Heart right ventricle (tissue), 16 donors: ENCODE results near the gene WFDC10A. TPM values are rescaled to one million over a fixed set of nuclear protein-coding genes. Genes with fewer than 3 reads are reported as not detected.
"Not testable (repeated sequence)": the region's sequence is repeated elsewhere in the genome, so short reads cannot be mapped to it uniquely, and the experiment has no call there.

Experiments
- ATAC-seq, 8 donors: fragments of 200-7000 bp; cut with Tn5 transposase; one replicate each; pipeline ENCODE4 v1.9.1; 2020; ENCODE audit warnings: mild to moderate bottlenecking in 8 of 8, moderate library complexity in 8 of 8, moderate number of reproducible peaks in 1 of 8
- DNase-seq, 2 donors: peaks; one replicate each; pipeline ENCODE4 v3.0.0-alpha.2; 2020
- H3K27ac ChIP-seq, 10 donors: fragments of 200-600 bp; sonication (generic) in 2 of 10; one replicate each; pipeline versions ENCODE4 v1.5.0 to v1.8.0; 2020 to 2022; ENCODE audit warnings: mild to moderate bottlenecking in 3 of 10
- H3K27me3 ChIP-seq, 7 donors: fragments of 200-600 bp; one replicate each; pipeline ENCODE4 v1.8.0; 2021 to 2022; ENCODE audit warnings: mild to moderate bottlenecking in 2 of 7
- H3K36me3 ChIP-seq, 9 donors: fragments of 200-600 bp; sonication (generic) in 1 of 9; one replicate each; pipeline versions ENCODE4 v1.5.0 to v1.8.0; 2020 to 2022; ENCODE audit warnings: mild to moderate bottlenecking in 2 of 9
- H3K4me1 ChIP-seq, 9 donors: fragments of 200-600 bp; sonication (generic) in 1 of 9; one replicate each; pipeline versions ENCODE4 v1.5.0 to v1.8.0; 2020 to 2022; ENCODE audit warnings: mild to moderate bottlenecking in 4 of 9
- H3K4me3 ChIP-seq, 10 donors: fragments of 200-600 bp; sonication (generic) in 2 of 10; one replicate each; pipeline versions ENCODE4 v1.5.0 to v1.8.0; 2020 to 2022; ENCODE audit warnings: mild to moderate bottlenecking in 7 of 10, moderate library complexity in 2 of 10
- H3K9me3 ChIP-seq, 11 donors: fragments of 200-600 bp in 10 of 11; sonication (generic) in 2 of 11; one replicate each; pipeline versions ENCODE4 v1.5.0 to v1.8.0; 2013 to 2022; ENCODE audit warnings: mild to moderate bottlenecking in 2 of 11, control low read depth in 1 of 11, moderate library complexity in 1 of 11
- CTCF ChIP-seq, 9 donors: fragments of 200-600 bp; sonication (generic) in 2 of 9; IDR thresholded peaks; one replicate each; pipeline versions ENCODE4 v1.5.0 to v1.8.0; 2021 to 2022; ENCODE audit warnings: antibody characterized with exemption in 9 of 9, mild to moderate bottlenecking in 5 of 9, moderate library complexity in 1 of 9
- whole genome bisulfite sequencing, 2 donors: extraction: QIAGEN DNeasy Blood & Tissue Kit; methylation state at CpG; one replicate each; pipeline ENCODE4 v1.1.7; 2013; ENCODE audit warnings: inconsistent platforms in 1 of 2; 5-methylcytosine and 5-hydroxymethylcytosine counted together
- intact Hi-C, 10 donors: fragments of 100-400 bp; cut with DNase I; formaldehyde crosslinking; loops; one replicate each; pipeline versions ENCODE4 v1.11.1 to v1.14.2; 2022
- polyA plus RNA-seq, 2 donors: library from polyadenylated mRNA; stranded (reverse); fragments of 200-250 nt; gene quantifications; one replicate each; pipeline ENCODE4 v1.2.3, GENCODE V29; 2013
- total RNA-seq, 10 donors: library from RNA; stranded (reverse); fragmentation: NEBNext Ultra II Directional in 3 of 10; extraction: Animal tissue kit (Norgen Biotek cat#: 25700) in 3 of 10; gene quantifications; one replicate each; pipeline versions ENCODE4 v1.2.1 to v1.2.4, GENCODE V29; 2021 to 2023
- donor health status: Arrhythmogenic right ventricular cardiomyopathy.
- donor health status: ischemic (EF 13 %, LVEDD 7.1; RV severe dilation, severe dysfunction).
- donor health status: healthy with polysubstance abuse.
- donor health status: DM: no; HTN: yes; CAD: no.
- donor health status: DM: no; HTN: no; CAD: no.
- donor health status: ischemic (EF 25% LVEDD 6.9; RV normal size, moderate dysfunction).
- donor health status: ischemic (EF 25% LVEDD 5.7; RV mildly dilated, moderate dysfunction).
- donor health status: healthy.
- donor health status: DM: yes; HTN: yes; CAD: no.
- donor health status: Ischemic cardiomyopathy.
- donor health status: ischemic (EF 35%, LVEDD 5.7; RV mildly dilated, moderate dysfunction).
- donor health status: nonischemic (EF 11% LVEDD 7.7; RV severe dilation, severe dysfunction).
- donor health status: DM: yes; HTN: yes; CAD: no.
- donor health status: PGD.
- donor health status: ischemic (EF 29% LVEDD 5.4; RV normal size, mild dysfunction).
- donor health status: nonischemic (EF 23%, LVEDD 6.1; RV moderate dilation, normal function).

The WFDC10A gene
- total and polyA plus RNA-seq, 12 donors = not detected

- DNase-seq (no peak), ATAC-seq (no peak)
- intact Hi-C loops = no loop called here
- WGBS, 2 donors = 64 to 67% methylated on average over 4 of the region's 4 CpGs
- H3K4me1 ChIP-seq = no peaks in the 10 kb centered on the region
- no peak within 1 kb of the TSS for H3K4me3 ChIP-seq
- H3K27me3 ChIP-seq = peaks cover 0 to 18% (median 4%) of the 10 kb centered on the region in 7 donors
- H3K36me3 ChIP-seq = no peaks in the 10 kb centered on the region
- no peak within 1 kb of the TSS for H3K27ac ChIP-seq
- no peak for TF ChIP-seq CTCF (IDR thresholded peaks at IDR 0.05)
- H3K9me3 ChIP-seq = no peaks in the 10 kb centered on the region
Measured at GRCh38 chr20:45631184-45631583, 1.6 kb downstream of the WFDC10A start, which contains the start of gene WFDC9. TSS of gene WFDC9 (minus strand) at chr20:45631284. CDS start at chr20:45610181, 21,103 bp downstream.

GRCh38 chr20:45636513-45636912, 7.0 kb downstream of the WFDC10A start:
- no peak for ATAC-seq
- no peak for DNase-seq
- peaks cover 0 to 4% (median 0%) of the 10 kb centered on the region in 7 donors for H3K27me3 ChIP-seq
- no peaks in the 10 kb centered on the region for H3K36me3 ChIP-seq
- no peak for TF ChIP-seq CTCF (IDR thresholded peaks at IDR 0.05)
- no peak overlapping the region for H3K27ac ChIP-seq
- 73 to 81% methylated on average over 1 of the region's 1 CpG for whole genome bisulfite sequencing, 2 donors
- H3K4me3 ChIP-seq = no peak overlapping the region
- intact Hi-C loops = no loop called here
- H3K4me1 ChIP-seq = no peaks in the 10 kb centered on the region
- H3K9me3 ChIP-seq = peaks cover 0 to 10% (median 0%) of the 10 kb centered on the region in 11 donors

- DNase-seq = no peak
- Histone ChIP-seq H3K36me3 (no peaks in the 10 kb centered on the region), H3K9me3 (peaks cover 0 to 10% (median 0%) of the 10 kb centered on the region in 11 donors), H3K4me3 (no peak overlapping the region), H3K27me3 (peaks cover 0 to 2% (median 0%) of the 10 kb centered on the region in 7 donors), H3K4me1 (no peaks in the 10 kb centered on the region), H3K27ac (no peak overlapping the region)
- intact Hi-C loops = no loop called here
- TF ChIP-seq CTCF (IDR thresholded peaks at IDR 0.05) = no peak
- ATAC-seq = no peak
- 85 to 87% methylated on average over 5 of the region's 5 CpGs for WGBS, 2 donors
Measured at GRCh38 chr20:45639687-45640086, 10.1 kb downstream of the WFDC10A start.

GRCh38 chr20:45641076-45641475, 11.5 kb downstream of the WFDC10A start:
- H3K4me3 ChIP-seq, intact Hi-C loops, H3K27ac ChIP-seq, H3K36me3 ChIP-seq, DNase-seq, ATAC-seq, H3K27me3 ChIP-seq, H3K4me1 ChIP-seq, H3K9me3 ChIP-seq: not testable (repeated sequence)
- 95% methylated on average over 20 to 24 of the region's 24 CpGs for WGBS, 2 donors

GRCh38 chr20:45645869-45646268, 16.3 kb downstream of the WFDC10A start:
- H3K4me3 ChIP-seq, ATAC-seq, H3K36me3 ChIP-seq, H3K9me3 ChIP-seq, intact Hi-C loops, H3K4me1 ChIP-seq, H3K27ac ChIP-seq, H3K27me3 ChIP-seq, DNase-seq: not testable (repeated sequence)
- 92% methylated on average over 24 to 28 of the region's 28 CpGs for WGBS, 2 donors
